Measurements from ENCODE around the gene TRIM54.
A peak's percentile ranks its signal among the peaks of the same experiment; 100 is the strongest.

The TRIM54 gene
- 0 to 0.07 reads per million in 2 donors for total RNA-seq

GRCh38 chr2:27281855-27282559 is at the start of gene TRIM54:
TSS of gene TRIM54 (plus strand) at chr2:27282429. CDS start at chr2:27282732, 303 bp downstream.
- no peak for DNase-seq

- no peak for DNase-seq
Measured at GRCh38 chr2:27233341-27233740, 48.9 kb upstream of the TRIM54 start.

- DNase-seq = no peak
Measured at GRCh38 chr2:27236136-27236535, 46.1 kb upstream of the TRIM54 start.

- DNase-seq = no peak
Measured at GRCh38 chr2:27236626-27237025, 45.6 kb upstream of the TRIM54 start.

GRCh38 chr2:27237341-27237945 is 44.8 kb upstream of the TRIM54 start:
- no peak for DNase-seq

GRCh38 chr2:27238976-27239375 is 43.3 kb upstream of the TRIM54 start:
- DNase-seq = no peak

GRCh38 chr2:27240406-27240805 is 41.8 kb upstream of the TRIM54 start:
- DNase-seq = no peak

GRCh38 chr2:27241761-27242613 is 40.2 kb upstream of the TRIM54 start:
- DNase-seq = peak in 1 of 5 experiments; percentile 62

GRCh38 chr2:27242614-27242951 is 39.6 kb upstream of the TRIM54 start:
- no peak for DNase-seq

GRCh38 chr2:27243391-27244130 is 38.7 kb upstream of the TRIM54 start:
- no peak for DNase-seq

GRCh38 chr2:27245116-27245515 is 37.1 kb upstream of the TRIM54 start:
- DNase-seq = no peak

- no peak for DNase-seq
Measured at GRCh38 chr2:27245626-27246025, 36.6 kb upstream of the TRIM54 start.

- no peak for DNase-seq
Measured at GRCh38 chr2:27247893-27248292, 34.3 kb upstream of the TRIM54 start.

- DNase-seq = no peak
Measured at GRCh38 chr2:27249159-27249890, 32.9 kb upstream of the TRIM54 start.

- peak in 3 of 5 experiments; percentile 24 to 64 (median 26) for DNase-seq
Measured at GRCh38 chr2:27249891-27250651, 32.2 kb upstream of the TRIM54 start.

GRCh38 chr2:27250652-27251379 is 31.4 kb upstream of the TRIM54 start:
- no peak for DNase-seq

- no peak for DNase-seq
Measured at GRCh38 chr2:27251766-27252165, 30.5 kb upstream of the TRIM54 start.

- no peak for DNase-seq
Measured at GRCh38 chr2:27255187-27255586, 27.0 kb upstream of the TRIM54 start.

- DNase-seq = no peak
Measured at GRCh38 chr2:27255660-27256059, 26.6 kb upstream of the TRIM54 start.

- DNase-seq = no peak
Measured at GRCh38 chr2:27256855-27257454, 25.3 kb upstream of the TRIM54 start.
